ENCODE data around the gene SH3BGRL.

The SH3BGRL gene

GRCh38 chrX:81280148-81280547 is 78.2 kb downstream of the SH3BGRL start:
- TF ChIP-seq, protein P1, sequence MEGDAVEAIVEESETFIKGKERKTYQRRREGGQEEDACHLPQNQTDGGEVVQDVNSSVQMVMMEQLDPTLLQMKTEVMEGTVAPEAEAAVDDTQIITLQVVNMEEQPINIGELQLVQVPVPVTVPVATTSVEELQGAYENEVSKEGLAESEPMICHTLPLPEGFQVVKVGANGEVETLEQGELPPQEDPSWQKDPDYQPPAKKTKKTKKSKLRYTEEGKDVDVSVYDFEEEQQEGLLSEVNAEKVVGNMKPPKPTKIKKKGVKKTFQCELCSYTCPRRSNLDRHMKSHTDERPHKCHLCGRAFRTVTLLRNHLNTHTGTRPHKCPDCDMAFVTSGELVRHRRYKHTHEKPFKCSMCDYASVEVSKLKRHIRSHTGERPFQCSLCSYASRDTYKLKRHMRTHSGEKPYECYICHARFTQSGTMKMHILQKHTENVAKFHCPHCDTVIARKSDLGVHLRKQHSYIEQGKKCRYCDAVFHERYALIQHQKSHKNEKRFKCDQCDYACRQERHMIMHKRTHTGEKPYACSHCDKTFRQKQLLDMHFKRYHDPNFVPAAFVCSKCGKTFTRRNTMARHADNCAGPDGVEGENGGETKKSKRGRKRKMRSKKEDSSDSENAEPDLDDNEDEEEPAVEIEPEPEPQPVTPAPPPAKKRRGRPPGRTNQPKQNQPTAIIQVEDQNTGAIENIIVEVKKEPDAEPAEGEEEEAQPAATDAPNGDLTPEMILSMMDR (IDR thresholded peaks at IDR 0.05) = no peak
- H3K4me3 ChIP-seq = no peak overlapping the region
- DNase-seq (ENCODE audit: low spot score) = no peak
- no peak overlapping the region for H3K27ac ChIP-seq

DNA sequence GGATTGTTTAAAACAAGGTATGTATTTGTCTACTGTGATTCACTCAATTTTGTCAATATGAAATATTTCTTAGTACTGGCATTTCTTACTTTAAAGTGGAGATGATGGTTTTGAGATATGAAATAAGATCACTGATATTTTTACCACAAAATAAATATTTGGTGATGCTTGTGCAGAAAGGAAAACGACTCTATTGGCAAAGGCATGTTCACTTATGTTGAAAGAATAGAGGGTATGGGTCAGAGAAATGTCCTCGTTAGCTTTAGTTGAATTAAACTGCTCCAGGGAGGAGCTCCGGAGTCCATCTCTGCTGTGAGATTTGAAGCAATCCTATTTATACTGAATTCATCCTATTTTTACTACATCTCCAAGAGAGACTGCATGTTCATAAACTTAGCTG is 84.2 kb downstream of the SH3BGRL start:
- no peak overlapping the region for H3K4me3 ChIP-seq
- no peak for DNase-seq (ENCODE audit: low spot score)

DNA sequence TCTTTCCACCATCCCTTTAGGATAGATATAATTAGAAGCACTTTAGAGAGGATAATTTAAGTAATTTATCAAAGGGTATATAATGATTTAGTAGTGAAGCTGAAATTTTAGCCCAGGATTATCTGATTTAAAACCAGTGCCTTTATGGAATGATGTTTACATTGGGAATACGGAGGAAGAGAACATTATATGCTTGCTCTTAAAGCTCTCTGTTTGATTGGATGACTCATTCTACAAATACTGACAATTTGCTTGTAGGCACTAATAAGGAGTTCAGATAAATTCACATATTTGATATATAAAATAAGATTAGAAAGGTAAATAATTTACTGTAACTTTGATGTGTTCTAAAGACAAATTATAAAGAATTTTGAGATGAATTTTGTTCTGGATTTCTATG is 84.7 kb downstream of the SH3BGRL start:
- no peak overlapping the region for H3K4me3 ChIP-seq
- DNase-seq (ENCODE audit: low spot score) = no peak
- TF ChIP-seq, protein P1 (IDR thresholded peaks at IDR 0.05) = no peak
- H3K27ac ChIP-seq = no peak overlapping the region

More for the DNA sequence above, 84.2 kb downstream of the SH3BGRL start:
- TF ChIP-seq, protein P1 (IDR thresholded peaks at IDR 0.05) = no peak
- H3K27ac ChIP-seq = no peak overlapping the region

DNA sequence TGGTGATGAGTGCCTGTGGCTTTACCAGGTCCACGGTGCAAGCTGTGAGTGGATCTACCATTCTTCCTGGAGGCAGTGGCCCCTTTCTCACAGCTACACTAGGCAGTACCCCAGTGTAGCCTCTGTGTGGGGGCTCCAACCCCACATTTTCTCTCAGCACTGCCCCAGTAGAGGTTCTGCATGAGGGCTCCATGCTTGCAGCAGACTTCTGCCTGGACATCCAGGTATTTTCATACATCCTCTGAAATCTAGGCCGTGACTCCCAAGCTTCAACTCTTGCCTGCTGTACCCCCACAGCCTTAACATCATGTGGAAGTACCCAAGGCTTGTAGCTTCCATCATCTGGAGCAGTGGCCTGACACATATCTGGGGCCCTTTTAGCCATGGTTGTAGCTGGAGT is 90.1 kb downstream of the SH3BGRL start:
- no peak overlapping the region for H3K4me3 ChIP-seq
- no peak overlapping the region for H3K27ac ChIP-seq
- TF ChIP-seq, protein P1 (IDR thresholded peaks at IDR 0.05) = no peak
- DNase-seq (ENCODE audit: low spot score) = no peak

GRCh38 chrX:81294101-81294500 is 92.2 kb downstream of the SH3BGRL start:
- no peak overlapping the region for H3K4me3 ChIP-seq
- DNase-seq (ENCODE audit: low spot score) = no peak
- TF ChIP-seq, protein P1 (IDR thresholded peaks at IDR 0.05) = no peak
- no peak overlapping the region for H3K27ac ChIP-seq

- TF ChIP-seq, protein P1 (IDR thresholded peaks at IDR 0.05) = no peak
- Histone ChIP-seq H3K4me3 (no peak overlapping the region), H3K27ac (no peak overlapping the region)
- no peak for DNase-seq (ENCODE audit: low spot score)
These were observed 100.0 kb downstream of the SH3BGRL start for GRCh38 chrX:81301877-81302276.

DNA sequence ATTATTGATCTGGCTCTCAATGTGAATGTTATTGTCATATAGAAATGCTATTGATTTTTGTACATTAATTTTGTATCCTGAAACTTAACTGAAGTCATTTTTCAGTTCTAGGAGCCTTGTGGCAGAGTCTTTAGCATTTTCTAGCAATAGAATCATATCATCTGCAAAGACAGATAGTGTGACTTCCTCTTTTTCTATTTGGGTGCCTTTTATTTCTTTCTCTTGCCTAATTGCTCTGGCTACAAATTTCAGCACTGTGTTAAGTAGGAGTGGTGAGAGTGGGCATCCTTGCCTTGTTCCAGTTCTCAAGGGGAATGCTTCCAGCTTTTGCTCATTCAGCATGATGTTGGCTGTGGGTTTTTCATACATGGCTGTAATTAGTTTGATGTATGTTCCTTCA is 102.7 kb downstream of the SH3BGRL start:
- DNase-seq (ENCODE audit: low spot score) = no peak
- Histone ChIP-seq H3K4me3 (no peak overlapping the region), H3K27ac (no peak overlapping the region)
- TF ChIP-seq, protein P1 (IDR thresholded peaks at IDR 0.05) = no peak

Measured in coronary artery (tissue), 2 donors.